ENCODE measurements around the gene OR1K1.
"Not testable (repeated sequence)": the region's sequence is repeated elsewhere in the genome, so short reads cannot be mapped to it uniquely, and the experiment has no call there.

OR1K1 gene, protein sequence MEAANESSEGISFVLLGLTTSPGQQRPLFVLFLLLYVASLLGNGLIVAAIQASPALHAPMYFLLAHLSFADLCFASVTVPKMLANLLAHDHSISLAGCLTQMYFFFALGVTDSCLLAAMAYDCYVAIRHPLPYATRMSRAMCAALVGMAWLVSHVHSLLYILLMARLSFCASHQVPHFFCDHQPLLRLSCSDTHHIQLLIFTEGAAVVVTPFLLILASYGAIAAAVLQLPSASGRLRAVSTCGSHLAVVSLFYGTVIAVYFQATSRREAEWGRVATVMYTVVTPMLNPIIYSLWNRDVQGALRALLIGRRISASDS

DNA sequence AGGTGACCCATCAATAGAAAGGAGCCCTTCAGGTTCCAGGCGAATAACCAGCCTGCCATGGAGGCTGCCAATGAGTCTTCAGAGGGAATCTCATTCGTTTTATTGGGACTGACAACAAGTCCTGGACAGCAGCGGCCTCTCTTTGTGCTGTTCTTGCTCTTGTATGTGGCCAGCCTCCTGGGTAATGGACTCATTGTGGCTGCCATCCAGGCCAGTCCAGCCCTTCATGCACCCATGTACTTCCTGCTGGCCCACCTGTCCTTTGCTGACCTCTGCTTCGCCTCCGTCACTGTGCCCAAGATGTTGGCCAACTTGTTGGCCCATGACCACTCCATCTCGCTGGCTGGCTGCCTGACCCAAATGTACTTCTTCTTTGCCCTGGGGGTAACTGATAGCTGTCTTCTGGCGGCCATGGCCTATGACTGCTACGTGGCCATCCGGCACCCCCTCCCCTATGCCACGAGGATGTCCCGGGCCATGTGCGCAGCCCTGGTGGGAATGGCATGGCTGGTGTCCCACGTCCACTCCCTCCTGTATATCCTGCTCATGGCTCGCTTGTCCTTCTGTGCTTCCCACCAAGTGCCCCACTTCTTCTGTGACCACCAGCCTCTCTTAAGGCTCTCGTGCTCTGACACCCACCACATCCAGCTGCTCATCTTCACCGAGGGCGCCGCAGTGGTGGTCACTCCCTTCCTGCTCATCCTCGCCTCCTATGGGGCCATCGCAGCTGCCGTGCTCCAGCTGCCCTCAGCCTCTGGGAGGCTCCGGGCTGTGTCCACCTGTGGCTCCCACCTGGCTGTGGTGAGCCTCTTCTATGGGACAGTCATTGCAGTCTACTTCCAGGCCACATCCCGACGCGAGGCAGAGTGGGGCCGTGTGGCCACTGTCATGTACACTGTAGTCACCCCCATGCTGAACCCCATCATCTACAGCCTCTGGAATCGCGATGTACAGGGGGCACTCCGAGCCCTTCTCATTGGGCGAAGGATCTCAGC is at the start of gene OR1K1:
Gene OR1K1 (plus strand): TSS at position 58 of the 995 bp plus-strand sequence. CDS start 0 bp downstream, at position 58.
- DNase-seq = no peak

DNA sequence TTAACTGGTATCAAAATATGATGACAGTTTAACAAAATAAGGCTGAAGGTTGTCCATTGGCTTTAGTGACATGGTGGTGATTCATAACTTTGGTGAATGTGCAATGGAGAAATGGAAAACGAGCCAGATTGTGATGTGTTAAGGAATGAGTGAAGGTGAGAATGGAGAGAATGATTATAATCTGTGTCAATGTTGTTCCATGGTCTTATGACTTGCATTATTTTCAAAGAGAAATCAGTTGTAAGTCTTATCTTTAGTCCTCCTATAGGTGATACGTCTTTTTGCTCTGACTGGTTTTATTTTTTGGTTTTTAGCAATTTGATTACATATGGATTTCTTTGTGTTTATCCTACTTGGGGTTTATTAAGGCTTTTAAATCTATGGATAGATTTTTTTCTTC is 45.1 kb upstream of the OR1K1 start:
- DNase-seq = no peak

DNA sequence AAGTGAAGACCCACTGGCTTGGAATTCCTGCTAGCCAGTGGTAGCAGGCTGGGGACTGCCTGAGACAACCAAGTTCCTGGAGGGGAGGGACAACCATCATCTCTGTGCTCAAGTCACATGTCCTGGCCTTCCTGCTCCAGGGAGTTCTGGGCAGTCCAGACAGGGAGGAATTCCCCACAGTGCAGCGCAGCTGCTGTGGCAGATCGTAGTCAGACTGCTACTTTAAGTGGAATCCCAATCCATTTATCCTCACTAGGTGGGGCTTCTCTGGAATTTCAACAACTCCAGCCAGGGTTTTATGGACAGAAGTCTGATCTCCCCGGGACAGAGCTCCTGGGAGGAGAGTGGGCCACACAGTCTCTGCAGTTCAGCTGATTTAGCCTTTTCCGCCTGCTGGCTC is 32.1 kb upstream of the OR1K1 start:
- DNase-seq = no peak

DNA sequence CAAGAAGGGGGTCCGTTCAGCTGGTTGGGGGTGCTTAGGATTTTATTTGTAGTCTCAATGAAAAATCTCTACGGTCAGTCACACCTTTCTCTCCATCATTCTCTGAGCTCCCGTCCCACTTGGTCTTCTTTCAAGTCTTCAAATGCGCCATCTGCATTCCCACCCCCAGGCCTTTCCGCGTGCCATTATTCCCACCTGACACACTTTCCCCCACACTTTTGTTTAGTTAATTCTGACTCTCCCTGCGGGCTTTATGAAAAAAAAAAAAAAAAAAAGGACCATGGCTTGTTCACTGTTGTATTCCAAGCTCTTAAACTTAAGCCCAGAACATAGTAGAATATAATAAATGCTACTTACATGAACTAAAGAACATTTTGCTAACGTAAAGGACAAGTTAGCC is 22.9 kb upstream of the OR1K1 start:
- no peak for DNase-seq

DNA sequence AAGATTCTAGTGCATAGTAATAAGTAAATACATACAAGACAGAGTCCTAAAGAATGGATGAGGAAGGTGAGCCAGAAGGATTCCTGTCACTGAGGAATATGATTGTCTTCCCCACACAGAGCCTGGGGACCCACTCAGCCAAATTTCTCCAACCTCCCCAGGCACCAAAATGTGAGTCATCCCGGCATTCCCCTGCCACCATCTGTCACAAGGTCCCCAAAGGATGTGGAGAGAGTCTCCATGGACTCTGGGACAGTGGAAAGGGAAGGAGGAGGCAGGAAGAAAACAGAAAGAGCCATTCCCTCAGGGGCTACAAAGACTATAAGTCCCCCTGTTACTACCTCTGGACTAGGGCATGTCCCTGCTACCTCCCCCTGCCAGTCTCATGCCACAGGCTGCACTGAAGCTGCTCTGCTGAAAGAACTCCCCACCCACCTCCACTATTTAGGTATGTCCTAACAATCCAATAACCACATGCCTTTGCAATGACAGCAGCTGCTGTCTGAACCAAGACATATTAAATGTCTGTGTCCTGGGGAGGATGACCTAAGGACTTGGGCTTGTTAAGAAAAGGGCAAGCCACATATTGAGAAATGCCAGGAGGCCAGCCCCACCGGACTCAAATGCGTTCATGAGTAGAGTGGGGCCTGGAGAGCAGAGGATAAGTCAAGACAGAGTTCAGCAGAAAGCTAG is 21.8 kb upstream of the OR1K1 start:
- no peak for DNase-seq

DNA sequence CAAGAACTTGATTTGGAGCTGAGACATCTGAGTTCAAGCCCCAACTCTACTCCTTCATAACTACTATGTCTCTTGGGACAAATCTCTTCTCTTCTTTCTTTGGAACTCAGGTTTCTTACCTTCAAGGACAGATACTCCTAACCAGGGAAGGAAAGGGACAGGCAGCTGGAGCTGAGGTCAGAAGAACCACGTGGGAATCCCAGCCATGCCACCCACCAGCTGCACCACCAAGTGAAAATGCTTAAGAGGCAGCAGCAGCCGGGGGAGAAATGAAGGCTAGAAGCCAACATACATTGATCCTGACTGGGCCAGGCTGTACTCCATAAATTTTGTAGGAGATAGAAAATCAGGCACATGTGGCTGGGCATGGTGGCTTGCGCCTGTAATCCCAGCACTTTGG is 20.7 kb upstream of the OR1K1 start:
- no peak for DNase-seq

DNA sequence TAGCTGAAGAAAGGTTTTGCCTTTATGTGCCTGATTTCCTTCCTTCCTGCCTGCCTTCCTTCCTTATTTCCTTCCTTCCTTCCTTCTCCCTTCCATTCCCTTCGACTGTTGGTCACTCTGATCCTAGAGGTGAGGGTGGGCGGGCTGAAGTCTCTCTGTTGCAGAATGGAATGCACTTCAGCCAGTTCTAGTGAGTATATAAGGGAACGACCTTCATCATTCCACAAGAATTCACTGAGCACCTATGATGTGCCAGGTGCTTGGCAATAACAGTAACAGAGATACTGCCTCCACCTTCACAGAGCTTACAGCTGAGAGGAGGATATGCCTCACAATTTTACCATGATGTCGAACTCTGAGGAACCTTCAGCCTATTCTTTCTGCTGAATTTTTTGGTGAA is 19.9 kb upstream of the OR1K1 start:
- DNase-seq = no peak

DNA sequence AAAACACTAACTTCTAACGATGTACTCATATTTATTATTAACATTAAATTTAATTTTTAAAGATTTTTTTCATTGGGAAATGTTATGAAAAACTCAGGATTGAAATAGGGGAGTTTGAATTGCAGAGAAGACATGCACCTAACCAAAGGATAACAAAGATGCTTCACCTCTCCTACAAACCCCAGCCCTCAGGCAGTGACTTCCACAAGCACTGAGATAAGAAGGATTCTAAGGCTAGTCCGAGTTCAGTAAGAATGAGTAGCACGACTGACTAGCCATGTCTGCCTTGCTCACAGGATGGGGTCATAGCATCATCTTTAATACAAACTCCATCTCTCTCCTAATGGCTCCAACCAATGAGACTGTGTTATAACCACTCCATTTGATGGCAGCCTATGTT is 18.3 kb upstream of the OR1K1 start:
- DNase-seq = no peak

DNA sequence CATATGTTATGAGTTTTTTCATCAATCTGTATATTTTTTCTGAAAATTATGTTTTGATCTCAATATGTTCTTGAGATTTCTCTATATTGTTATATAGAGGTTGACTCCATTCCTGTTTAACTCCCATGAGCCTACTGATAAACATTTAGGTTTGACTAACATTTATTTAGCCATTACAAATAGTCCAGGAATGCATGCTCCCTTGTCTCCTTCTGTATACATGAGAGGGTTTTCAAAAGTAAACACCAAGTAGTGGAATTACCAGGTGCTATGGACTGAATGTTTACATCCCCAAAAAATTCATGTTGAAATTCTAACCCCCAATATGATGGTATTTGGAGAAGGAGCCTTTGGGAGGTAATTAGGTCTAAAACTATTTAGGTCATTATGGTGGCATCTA is 14.7 kb upstream of the OR1K1 start:
- no peak for DNase-seq

DNA sequence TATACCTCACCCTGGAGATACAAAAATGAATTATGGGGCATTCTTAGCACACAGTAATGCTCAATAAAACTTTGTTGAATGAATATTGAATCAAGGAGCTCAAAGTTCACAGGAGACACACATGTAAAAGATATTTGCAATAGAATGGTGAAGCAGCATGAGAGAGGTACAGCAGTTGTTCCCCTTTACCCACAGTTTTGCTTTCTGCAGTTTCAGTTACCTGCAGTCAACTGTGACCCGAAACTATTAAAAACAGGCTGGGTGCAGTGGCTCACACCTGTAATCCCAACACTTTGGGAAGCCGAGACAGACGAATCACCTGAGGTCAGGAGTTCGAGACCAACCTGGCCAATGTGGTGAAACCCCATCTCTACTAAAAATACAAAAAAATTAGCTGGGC is 13.6 kb upstream of the OR1K1 start:
- no peak for DNase-seq

DNA sequence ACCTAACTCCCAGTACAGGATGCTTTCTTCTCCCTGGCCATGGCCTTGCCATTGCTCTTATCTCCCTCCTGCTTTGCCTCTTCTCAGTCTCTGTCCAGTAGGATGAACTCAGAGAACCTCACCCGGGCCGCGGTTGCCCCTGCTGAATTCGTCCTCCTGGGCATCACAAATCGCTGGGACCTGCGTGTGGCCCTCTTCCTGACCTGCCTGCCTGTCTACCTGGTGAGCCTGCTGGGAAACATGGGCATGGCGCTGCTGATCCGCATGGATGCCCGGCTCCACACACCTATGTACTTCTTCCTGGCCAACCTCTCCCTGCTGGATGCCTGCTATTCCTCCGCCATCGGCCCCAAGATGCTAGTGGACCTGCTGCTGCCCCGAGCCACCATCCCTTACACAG is 11.1 kb upstream of the OR1K1 start, which contains the start of gene OR5C1:
Gene OR5C1 (plus strand): TSS at position 103 of the 400 bp plus-strand sequence. CDS start 0 bp downstream, at position 103.
- DNase-seq = no peak

DNA sequence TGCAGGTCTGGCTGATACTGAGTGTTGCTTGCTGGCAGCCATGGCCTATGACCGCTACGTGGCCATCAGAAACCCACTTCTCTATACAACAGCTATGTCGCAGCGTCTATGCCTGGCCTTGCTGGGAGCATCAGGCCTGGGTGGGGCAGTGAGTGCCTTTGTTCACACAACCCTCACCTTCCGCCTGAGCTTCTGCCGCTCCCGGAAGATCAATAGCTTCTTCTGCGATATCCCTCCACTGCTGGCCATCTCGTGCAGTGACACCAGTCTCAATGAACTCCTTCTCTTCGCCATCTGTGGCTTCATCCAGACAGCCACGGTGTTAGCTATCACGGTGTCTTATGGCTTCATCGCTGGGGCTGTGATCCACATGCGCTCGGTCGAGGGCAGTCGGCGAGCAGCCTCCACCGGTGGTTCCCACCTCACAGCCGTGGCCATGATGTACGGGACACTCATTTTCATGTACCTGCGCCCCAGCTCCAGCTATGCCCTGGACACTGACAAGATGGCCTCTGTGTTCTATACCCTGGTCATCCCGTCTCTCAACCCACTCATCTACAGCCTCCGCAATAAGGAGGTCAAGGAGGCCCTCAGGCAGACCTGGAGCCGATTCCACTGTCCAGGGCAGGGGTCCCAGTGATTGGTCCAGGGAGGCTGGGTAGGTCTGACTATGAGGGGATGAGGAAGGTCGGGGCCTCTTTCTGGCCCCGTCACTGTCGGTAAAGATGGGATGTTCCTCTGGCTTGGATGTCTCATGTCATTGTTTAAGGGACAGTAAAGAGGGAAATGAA is 10.5 kb upstream of the OR1K1 start:
- no peak for DNase-seq

DNA sequence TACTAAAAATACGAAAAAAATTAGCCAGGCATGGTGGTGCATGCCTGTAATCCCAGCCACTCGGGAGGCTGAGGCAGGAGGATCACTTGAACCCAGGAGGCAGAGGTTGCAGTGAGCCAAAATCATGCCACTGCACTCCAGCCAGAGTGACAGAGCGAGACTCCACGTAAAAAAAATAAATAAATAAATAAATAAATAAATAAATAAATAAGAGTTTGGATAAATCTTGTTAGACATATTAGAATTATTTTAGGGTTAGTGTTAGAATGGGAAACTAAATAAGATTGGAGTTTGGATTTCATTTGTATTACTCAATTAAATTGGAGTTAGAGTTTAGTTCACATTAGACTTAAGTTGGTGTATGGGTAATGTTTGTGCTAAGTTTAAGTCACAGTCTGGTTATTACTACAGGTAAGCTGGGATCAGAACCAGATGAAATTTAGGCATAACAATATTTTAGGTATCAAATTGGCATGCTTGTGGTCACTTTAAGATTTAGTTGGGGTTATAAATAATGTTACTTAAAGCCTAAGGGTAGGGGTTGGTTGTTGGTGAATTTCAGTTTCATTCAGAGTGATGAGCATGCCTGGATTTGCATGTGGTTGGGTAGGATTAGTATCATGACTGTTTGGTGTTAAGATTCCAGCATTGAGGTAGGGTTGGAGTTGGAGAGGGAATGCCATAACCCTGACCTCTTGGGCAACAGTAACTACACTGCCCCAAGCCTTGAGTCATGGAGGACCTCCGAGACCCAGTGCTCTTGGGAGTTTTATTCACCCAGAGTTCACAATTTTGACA is 7.9 kb upstream of the OR1K1 start:
- no peak for DNase-seq

DNA sequence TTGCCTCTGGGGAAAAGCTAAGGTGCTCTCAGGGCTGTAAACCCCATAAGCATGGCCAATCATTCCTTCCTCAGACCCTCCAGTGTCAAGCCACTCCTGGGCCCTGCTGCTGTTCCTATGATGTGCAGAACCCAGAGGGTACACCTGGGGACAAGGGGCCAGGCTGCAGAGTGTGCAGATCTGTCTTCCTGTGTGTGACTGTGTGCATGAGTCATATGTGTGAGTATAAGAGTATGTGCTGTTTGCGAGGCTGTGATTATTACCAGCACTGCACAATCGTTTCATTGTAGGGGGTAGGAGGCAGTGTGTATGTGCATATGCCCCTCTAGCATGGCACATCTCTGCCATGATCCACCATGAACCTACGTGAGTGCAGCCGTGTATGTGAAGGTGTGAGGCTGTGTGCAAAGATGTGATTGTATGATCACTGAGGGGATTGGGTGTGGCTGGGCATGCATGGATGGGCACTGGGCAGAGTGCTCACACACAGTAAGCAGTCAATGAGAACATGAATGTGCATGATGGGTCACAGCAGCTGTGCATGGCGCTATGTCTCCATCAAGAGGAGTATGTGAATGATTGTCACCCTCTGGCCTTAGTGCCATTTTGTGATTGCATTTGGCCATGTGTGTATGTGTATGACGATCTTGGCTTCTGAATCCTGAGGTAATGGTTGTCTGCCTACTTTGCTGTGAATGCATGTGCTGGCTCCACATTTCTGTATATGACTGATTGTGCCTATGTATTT is 2.4 kb upstream of the OR1K1 start:
- DNase-seq = no peak

DNA sequence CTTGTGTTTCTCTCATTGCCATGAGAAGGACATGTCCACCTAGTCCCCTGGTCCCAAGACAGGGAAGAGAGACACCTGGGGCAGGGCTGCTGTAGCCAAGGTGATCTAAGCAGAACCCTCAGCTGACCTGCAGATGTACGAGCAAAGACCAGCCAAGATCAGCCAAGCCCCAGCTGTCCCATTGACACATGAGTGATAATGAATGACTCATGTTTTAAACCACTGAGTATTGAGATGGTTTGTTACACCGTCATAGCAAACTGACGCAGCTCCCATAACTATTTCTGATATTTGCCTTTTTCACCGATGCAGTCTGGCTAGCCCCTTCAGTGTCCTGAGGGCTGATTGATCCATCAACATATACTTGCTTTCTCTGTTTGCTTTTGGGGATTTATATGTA is 6.7 kb downstream of the OR1K1 start:
- DNase-seq = no peak

DNA sequence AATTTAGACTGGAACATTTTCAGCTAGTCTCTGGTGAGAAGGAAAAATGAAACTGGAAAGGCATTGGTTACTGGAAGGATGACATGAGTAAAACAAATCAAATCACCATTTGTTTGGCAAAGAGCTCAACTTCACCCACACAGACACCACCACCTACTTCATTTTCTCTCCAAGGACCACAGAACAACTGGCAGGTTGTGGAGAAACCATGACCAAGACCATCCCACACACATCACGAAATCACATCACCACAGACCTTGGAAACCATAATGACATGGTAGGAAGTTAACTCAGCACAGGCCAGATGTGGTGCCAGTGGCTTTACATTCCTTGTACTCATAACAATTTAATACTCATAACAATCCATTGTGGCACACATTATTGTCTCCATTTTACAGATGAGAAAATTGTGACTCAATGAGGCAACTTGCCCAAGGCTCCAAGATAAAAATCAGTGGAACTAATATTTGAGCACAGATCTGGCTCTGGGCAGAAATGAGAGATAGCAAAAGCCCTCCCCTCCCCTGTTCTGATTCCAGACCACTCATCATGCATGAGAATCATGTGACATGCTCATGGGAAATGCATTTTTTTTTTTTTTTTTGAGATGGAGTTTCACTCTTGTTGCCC is 7.5 kb downstream of the OR1K1 start:
- DNase-seq = no peak

DNA sequence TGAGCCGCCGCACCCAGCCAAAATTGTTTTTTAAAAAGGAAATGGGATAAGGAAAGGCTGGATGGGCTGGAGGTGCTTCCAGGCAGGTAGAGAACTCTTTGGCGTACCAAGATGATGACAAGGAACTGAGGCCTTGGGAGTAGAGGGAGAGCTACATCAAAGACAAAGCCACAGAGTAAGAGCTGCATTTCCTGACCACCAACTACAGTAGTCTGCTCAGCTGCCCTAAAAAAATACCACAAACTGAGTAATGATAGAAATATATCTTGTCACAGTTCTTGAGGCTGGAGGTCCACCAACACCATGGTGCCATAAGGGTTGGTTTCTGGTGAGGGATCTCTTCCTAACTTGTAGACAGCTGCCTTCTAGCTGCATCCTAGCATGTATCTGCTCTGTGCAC is 8.2 kb downstream of the OR1K1 start:
- DNase-seq = no peak

DNA sequence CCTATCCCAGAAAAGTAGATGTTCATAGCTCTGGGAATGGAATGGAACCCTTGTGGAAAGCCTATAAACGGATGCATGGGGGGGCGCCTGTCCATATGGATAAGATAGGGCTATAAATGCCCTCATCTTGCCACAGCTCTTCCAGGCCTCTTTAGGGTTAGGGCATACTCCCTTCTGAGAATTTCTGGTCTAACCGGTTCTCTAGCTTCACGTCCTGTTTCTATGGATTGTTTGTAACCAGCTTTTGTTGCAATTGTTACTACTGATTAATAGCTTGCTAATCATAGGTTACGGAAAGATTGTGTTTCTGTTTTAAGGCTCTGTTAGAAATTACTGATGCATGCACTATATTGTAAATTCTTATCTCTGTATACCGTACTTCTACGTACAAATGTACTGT is 9.3 kb downstream of the OR1K1 start:
- DNase-seq = not testable (repeated sequence)
